Measurements from ENCODE around the gene NAA60.

The NAA60 gene

DNA sequence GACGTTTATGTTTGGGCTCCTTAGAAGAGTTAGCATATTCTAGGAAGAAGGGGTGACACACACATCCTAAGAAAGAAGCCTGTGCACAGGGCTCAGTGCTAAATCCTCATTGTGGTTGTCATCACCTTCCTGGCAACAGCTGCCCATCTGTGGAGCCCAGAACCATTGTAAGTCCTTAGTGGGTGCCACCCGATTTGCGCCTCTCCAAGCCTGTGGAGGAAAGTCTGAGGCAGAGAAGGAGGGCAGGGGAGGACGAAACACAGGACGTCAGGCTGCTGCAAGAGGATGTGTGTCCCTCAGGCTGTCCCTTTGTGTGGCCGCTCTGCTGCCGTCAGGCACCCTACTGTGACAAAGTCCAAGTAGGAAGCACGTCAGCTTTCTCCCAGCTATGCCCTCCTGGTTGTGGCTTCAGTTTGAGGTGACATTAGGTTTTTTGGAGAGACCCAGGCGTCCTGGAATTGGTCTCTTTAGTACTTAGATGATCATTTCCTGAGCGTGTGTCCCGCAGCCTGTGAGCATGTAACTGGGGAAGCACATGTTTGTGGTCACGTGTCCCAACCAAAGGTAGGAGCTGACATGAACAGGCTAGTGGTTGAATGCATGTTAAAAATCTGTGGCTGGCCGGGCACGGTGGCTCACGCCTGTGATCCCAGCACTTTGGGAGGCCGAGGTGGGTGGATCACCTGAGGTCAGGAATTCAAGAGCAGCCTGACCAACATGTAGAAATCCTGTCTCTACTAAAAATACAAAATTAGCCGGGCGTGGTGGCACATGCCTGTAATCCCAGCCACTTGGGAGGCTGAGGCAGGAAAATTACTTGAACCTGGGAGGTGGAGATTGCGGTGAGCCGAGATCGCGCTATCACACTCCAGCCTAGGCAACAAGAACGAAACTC, 68.1 kb downstream of the NAA60 start:
- no peak for DNase-seq

DNA sequence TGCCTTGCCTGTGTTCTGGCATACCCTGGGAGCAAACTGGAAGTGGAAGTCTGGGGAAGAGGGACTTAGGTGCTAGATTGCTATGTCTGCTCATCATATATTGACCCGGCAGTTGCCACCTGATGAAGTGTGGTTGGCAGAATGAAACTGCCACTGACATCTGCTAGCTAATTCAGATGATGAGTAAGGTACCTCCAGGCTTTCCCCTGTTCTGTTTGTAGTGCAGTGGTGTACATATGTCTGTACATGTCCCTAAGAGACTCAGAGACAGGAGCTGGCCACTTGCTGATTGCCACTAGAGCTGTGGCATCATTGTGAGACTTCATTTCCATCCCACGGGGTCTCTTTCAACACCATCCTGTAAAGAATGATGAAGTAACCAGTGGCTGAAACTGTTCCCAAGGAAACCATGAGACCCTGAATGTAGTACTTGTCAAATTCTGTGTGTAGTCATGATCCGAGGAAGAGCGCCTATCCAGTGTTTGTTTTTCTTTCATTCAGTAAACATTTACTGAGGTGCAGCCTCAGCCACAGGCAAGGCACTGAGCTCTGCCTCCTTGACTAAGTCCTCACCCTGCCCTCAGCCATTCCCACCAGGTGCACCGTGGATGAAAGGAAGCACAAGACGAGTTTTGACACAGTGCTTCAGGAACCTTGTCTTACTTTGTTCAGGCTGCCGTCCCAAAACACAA, 70.6 kb downstream of the NAA60 start:
- DNase-seq: no peak

DNA sequence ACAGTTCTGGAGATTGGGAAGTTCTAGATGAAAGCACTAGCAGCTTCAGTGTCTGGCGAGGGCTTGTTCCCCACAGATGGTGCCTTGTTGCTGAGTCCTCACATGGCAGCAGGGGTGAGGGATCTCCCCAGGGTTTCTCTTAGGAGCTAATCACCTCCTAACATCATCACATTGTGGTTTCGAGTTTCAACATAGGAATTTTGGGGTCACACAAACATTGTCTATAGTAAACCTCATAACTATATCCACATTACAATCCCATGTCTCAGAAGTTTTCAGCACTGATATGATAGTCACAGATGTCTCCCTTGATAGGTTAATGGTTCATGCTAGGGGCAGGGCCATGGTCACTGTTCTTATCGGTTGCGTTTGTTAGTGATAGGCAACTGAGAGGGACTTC, 71.1 kb downstream of the NAA60 start:
- DNase-seq: no peak

DNA sequence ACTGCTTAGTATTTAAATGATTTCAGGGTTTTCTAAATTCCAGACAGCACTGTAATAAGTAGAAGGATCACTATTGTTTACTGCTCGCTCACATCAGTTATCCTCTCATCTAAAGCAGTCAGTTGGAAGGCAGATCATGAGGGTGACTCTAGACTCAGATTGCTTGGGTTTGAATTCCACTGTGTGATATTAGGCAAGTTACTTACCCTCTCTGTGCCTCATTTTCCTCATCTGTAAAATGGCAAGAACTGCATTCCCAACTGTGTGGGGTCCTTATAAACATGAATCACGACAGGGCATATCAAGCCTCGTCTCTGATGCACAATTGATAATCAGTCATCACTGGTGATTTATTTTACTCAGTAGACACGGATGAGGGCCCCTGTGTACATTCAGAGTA, 72.4 kb downstream of the NAA60 start:
- no peak for DNase-seq

DNA sequence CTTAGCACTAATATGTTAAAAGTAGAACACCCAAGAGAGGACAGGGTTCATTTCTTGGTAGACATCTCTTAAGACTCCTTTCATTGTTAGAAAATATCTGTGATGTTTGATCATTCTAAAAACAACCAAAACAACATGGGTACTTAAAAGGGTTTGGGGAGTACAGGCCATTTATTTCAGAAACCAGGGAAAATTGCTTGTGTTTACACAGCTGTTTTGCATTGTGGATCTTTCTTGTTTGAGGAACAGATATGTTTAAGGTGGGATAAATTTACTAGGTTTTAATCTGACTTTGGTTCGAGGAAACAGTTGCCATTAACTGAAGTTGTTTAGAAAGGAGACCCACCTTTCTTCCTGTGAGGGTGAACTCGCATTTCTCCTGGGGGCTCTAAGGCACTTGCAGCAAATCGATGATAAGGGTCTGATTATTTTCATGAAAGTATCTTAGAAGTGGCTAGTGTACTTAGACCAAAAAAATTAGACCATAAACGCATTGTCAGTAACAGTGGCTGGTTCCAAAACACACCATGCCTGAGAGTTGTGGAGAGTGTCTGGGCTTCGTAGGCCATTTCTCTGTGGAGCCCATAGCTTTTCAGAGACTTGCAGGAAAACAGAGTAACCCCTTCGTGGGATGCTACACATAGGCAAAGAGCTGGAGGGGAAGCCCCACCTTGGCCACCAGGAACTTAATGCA, 75.0 kb downstream of the NAA60 start:
- no peak for DNase-seq

DNA sequence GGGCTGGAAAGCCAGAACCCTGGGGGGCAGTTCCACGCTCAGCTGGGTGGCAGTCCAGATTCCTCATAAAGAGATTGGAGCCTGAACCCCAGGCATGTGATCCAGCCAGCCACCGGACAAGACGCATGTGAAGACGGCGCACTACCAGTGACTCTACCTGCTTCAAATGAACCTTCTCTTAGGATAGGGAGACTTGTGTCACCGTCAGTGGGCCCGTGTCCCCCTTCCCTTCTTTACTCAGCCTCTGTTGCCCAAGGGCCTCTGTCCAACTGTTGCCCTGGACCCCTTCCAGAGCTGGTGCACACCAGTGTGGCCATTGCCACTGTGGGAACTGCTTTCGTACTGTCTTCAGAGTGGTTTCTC, 75.5 kb downstream of the NAA60 start:
- no peak for DNase-seq

DNA sequence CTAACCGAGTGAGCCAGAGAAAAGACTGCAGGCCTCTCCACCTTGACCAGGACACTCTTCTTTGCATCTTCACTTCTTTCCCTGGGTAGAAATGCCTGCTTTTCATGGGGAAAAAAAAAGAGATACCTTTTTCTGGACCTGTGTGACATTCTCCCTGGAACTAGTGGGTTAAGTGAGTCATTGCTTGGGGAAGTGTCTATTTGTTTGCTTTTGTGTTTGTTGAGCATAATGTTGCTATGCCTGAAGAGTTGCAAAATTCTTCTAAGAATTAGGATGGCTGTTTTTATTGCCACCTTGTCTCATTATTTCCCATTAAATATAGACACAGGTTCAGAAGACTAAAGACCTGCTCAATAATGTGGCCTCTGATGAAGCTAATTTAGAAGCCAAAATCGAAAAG, 76.1 kb downstream of the NAA60 start:
- DNase-seq: no peak

DNA sequence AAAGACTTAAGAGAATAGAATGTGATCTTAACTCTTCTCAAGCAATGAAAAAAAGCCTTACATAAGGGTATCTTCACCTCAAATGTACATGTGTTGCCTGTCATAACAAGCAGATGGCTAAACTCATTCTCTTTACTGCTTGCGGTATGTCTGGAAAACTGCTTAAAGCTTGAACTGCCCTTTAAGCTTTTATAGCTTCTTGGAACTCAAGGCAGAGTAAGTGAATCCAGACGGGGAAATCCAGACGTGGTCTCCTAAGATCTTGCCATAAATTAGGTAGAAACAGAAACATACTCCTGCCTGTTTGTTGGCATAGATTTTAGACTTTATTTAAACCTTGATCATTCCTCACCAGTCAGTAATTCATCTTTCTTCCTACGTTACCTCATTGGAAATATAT, 76.9 kb downstream of the NAA60 start:
- DNase-seq: no peak

DNA sequence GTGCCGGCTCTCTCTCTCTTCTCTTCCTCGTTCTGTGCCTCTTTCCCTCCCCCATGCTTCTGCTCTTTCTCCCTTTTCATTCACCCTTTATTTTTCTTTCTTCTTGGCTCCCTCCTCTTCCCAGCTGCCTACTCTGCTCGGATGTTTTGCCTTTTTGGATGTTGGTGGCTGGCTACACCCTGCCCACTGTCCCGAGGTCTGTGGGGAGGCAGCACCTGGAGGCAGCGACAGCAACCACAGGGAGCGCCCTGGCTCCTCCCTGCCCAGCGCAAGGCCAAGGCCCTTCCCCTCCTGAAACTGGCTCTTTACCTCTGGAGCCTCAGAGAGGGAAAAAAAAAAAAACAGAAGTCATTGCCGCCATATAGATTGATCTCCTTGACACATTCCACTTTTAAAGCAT, 77.4 kb downstream of the NAA60 start:
- no peak for DNase-seq

DNA sequence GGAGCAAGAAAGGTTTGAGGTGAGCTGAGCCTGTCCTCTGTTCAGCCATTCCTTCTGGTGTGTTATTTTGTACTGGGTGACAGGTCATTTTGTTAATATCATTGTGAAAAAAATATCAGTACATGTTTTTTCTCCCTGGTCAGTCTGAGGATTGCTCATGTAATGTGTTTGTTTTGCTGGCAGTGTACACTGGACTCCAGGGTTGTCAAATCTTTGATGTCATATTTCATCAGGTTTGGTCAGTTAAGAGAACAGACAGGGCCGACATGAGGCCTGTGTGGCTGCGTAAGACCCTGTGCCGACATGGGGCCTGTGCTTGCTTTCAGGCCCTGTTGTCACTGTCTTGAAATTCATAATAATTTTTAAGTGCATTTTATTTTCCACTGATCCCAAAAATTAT, 79.8 kb downstream of the NAA60 start:
- DNase-seq: no peak

DNA sequence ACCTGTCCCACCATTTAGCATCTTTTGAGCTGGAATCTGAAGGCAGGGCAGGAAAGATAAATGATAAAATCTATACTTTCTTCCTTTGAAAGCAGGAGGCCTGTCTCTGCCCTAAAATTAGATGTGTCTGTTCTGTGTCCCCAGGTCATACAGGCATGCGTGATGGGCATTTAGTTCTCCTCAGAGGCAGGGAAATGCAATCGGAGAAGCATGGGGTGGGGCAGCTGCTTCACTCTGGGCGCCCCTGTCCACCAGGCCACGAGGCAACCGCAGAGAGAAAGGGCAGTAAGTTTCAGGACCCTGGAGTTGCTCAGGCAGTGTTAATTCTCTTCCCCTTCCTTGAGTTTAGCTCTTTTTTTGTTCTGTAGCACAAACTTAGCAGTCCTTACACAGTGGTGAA, 82.5 kb downstream of the NAA60 start:
- DNase-seq: no peak

DNA sequence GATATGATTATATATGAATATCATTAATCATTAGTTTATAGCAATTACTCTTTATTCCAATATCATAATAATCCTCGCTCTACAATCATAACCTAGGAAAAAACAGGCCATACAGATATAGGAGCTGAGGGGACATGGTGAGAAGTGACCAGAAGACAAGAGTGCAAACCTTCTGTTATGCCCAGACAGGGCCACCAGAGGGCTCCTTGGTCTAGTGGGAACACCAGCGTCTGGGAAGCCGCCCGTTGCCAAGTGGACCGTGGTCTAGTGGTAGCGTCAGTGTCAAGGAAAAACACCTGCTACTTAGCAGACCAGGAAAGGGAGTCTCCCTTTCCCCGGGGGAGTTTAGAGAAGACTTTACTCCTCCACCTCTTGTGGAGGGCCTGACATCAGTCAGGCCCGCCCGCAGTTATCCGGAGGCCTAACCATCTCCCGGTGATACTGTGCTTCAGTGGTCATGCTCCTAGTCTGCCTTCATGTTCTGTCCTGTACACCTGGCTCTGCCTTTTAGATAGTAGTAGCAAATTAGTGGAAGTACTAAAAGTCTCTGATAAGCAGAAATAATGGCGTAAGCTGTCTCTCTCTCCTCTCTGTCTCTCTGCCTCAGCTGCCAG, 83.8 kb downstream of the NAA60 start:
- DNase-seq: peak; percentile 11

DNA sequence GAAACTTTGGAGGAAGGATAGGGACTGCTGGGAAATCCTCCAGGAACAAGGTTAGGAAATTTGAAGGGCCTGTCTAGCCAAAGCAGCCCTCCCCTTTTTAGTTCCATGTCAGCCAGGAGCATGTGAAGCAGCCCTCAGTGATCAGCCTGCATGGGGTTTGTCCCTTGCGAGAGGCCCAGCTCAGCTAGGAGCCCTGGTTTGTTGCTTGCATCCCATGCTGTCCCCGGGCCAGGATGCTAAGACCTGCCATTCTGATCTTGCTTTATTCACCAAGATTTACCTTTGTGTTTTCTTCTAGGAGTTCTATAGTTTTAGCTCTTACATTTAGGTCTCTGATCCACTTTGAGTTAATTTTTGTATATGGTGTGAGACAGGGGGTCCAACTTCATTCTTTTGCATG, 84.9 kb downstream of the NAA60 start:
- no peak for DNase-seq

DNA sequence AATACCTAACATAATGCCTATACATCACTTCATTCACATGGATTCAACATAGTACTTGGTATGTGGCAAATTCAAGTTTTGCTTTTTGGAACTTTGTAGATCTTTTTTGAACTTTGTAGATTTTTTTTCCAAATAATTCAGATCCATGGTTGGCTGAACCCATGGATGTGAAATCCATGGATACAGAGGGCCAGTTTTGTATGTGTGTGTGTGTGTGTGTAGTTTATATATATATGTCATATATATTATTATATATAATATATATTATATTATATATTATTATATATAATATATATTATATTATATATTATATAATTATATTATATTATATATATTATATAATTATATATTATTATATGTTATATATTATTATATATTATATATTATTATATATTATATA, 85.7 kb downstream of the NAA60 start:
- DNase-seq: no peak

DNA sequence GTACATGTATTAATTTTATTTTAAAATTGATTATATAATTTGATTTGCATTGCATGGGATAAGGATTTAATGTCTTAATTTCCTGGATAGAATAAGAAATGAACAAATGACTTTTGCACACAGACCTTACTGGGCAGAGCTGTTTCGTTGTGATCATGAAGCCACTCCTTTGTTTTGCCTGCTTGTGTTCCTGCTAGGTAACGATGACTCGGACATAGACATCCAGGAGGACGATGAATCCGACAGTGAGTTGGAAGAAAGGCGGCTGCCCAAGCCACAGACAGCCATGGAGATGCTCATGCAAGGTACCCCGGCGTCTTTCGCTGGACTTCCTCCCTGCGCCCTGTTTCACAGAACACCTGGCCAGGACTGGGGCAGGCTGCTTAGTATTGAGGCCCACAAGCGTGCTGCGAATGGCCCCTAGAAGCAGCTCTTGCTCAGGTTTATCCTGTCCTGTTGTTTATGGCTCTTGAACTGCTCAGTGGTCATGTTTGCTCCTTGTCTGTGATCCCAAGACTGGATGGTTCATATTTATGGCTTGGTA, 87.0 kb downstream of the NAA60 start:
- no peak for DNase-seq

DNA sequence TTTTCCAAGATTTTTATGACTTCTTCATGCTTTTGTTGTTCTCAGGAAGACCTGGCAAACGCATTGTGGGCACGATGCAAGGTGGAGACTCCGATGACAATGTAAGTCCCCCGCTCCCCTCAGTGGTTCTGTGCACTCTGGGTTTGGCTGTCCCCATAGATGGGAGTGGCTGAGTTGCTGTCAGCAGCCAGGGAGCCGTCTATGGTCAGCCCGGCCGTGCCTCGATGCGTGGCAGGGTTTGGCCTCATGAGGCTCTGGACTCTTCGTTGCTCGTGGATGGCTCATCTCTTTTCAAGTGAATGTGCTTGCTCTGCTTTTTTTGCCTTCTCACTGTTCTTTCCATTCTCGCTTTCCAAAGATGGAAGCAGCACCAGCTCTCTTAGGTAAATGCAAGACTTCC, 89.3 kb downstream of the NAA60 start:
- DNase-seq: no peak

DNA sequence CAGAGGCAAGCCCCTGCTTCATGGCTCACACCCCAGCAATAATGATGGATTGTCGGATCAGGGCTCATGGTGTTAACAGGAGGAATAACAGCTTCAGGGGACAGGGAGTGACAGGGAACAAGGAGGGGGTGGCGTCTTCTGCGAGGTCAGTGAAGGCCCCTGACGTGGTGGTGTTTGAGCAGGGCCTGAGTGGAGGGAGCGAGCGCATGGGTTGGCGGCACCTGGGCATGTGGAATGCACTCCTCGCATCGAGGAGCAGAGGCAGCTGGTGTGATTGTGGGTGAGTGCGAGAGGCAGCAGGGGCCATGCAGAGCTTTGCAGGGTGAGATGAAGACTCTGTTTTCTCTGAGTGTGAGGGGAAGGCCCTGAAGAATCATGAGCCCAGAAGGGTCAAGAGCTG, 90.6 kb downstream of the NAA60 start:
- no peak for DNase-seq

DNA sequence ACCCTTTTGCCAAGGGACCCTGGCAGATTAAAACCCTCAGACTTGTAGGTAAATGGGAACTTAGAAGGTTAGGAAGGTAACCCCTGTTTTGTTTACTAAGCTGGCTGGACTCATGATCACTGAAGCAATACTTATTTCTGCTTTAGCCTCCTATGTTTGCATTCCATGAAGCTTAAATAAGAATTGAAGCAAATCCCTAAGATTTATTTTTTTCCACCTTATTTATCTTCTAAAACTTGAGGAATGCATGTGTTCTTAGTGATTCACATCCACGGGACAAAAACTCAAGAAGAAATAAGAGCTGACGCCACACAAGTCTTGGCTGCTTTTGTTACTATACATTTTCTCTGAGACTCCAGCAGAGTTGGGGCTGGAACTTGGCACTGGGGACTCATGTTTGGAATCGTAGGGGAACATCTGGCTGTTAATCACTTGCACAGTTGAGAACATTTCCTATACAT, 92.8 kb downstream of the NAA60 start:
- no peak for DNase-seq

All from NCI-H2107 (cell line).